ENCODE results near the gene SLX4.

SLX4 gene

GRCh38 chr16:3546986-3547682 lies 64.3 kb downstream of the SLX4 start:
- H3K4me3 ChIP-seq (replicated peaks; ENCODE audit: insufficient read depth, low read length): no peak overlapping the region
- DNase-seq (ENCODE audit: low read depth in 1 of 2, low spot score in 1 of 2): no peak
- H3K27me3 ChIP-seq (ENCODE audit: insufficient read depth, poor library complexity, severe bottlenecking): no peaks in the 10 kb centered on the region
- H3K27ac ChIP-seq (replicated peaks): no peak overlapping the region
- TF ChIP-seq REST (IDR thresholded peaks at IDR 0.05; ENCODE audit: insufficient replicate concordance, low read depth) (no peak), GABPA (IDR thresholded peaks at IDR 0.05; ENCODE audit: low read depth) (no peak), SPI1 (IDR thresholded peaks at IDR 0.05; ENCODE audit: borderline replicate concordance, low read depth) (no peak), POLR2AphosphoS5 (IDR thresholded peaks at IDR 0.05; ENCODE audit: low read depth) (no peak), CTCF (IDR thresholded peaks at IDR 0.05; ENCODE audit: insufficient read depth, low read length) (no peak)

GRCh38 chr16:3542601-3543373 lies 68.6 kb downstream of the SLX4 start:
- Histone ChIP-seq H3K27ac (replicated peaks) (no peak overlapping the region), H3K27me3 (ENCODE audit: insufficient read depth, poor library complexity, severe bottlenecking) (no peaks in the 10 kb centered on the region), H3K4me3 (replicated peaks; ENCODE audit: insufficient read depth, low read length) (no peak overlapping the region)
- TF ChIP-seq GABPA (IDR thresholded peaks at IDR 0.05; ENCODE audit: low read depth): no peak
- no peak for TF ChIP-seq REST (IDR thresholded peaks at IDR 0.05; ENCODE audit: insufficient replicate concordance, low read depth)
- TF ChIP-seq POLR2AphosphoS5 (IDR thresholded peaks at IDR 0.05; ENCODE audit: low read depth): no peak
- no peak for TF ChIP-seq CTCF (IDR thresholded peaks at IDR 0.05; ENCODE audit: insufficient read depth, low read length)
- no peak for TF ChIP-seq SPI1 (IDR thresholded peaks at IDR 0.05; ENCODE audit: borderline replicate concordance, low read depth)
- no peak for DNase-seq (ENCODE audit: low read depth in 1 of 2, low spot score in 1 of 2)

- no peaks in the 10 kb centered on the region for H3K27me3 ChIP-seq (ENCODE audit: insufficient read depth, poor library complexity, severe bottlenecking)
- H3K27ac ChIP-seq (replicated peaks): no peak overlapping the region
- no peak overlapping the region for H3K4me3 ChIP-seq (replicated peaks; ENCODE audit: insufficient read depth, low read length)
- no peak for DNase-seq (ENCODE audit: low read depth in 1 of 2, low spot score in 1 of 2)
- TF ChIP-seq POLR2AphosphoS5 (IDR thresholded peaks at IDR 0.05; ENCODE audit: low read depth): no peak
- TF ChIP-seq CTCF (IDR thresholded peaks at IDR 0.05; ENCODE audit: insufficient read depth, low read length): no peak
- TF ChIP-seq GABPA (IDR thresholded peaks at IDR 0.05; ENCODE audit: low read depth): no peak
- no peak for TF ChIP-seq REST (IDR thresholded peaks at IDR 0.05; ENCODE audit: insufficient replicate concordance, low read depth)
- TF ChIP-seq SPI1 (IDR thresholded peaks at IDR 0.05; ENCODE audit: borderline replicate concordance, low read depth): no peak
These were observed 69.8 kb downstream of the SLX4 start for GRCh38 chr16:3541527-3542155.

All from HL-60 (cell line).